ENCODE results near the gene LTC4S. TPM values are rescaled to one million over a fixed set of nuclear protein-coding genes. Genes with fewer than 3 reads are reported as not detected.
"Not testable (repeated sequence)": the region's sequence is repeated elsewhere in the genome, so short reads cannot be mapped to it uniquely, and the experiment has no call there.

The LTC4S gene
- 1 to 10 TPM; 1.3 to 1.4 TPM for total RNA-seq

DNA sequence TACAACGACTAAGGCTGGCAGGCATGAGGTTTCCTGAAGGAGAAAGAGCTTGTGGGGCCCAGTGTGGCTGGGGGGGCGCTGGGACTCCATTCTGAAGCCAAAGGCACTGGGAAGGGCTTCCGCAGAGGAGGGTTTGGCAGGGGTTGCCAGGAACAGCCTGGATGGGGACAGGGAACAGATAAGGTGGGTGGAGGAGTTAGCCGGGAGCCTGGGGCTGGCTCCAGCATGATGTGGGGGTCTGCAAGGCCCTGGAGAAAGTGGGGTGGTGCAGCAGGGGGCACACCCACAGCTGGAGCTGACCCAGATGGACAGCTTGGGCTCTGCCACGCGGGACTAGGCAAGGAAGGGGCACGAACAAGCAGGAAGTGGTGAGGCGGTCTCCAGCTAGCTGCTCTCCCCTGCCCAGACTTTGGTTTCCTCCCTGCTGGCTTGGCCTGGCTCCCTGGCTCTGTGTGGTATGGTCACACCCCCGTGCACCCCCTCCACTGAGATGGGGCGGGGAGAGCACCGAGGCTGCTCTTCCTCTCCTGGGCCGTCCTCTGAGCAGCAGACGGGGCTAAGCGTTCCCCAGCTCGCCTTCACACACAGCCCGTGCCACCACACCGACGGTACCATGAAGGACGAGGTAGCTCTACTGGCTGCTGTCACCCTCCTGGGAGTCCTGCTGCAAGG, at the start of gene LTC4S:
Gene LTC4S (plus strand): TSS at position 519 of the 672 bp plus-strand sequence. CDS start 95 bp downstream, at position 614.
- Mint-ChIP-seq H3K9me3 (no peaks in the 10 kb centered on the region), H3K4me1 (peaks cover 17% of the 10 kb centered on the region), H3K36me3 (ENCODE audit: low read depth) (peaks cover 10% of the 10 kb centered on the region), H3K27me3 (no peaks in the 10 kb centered on the region), H3K4me3 (peak within 1 kb of the TSS; percentile 59), H3K27ac (no peak within 1 kb of the TSS)
- peak; percentile 25 for ATAC-seq (replicated peaks)

DNA sequence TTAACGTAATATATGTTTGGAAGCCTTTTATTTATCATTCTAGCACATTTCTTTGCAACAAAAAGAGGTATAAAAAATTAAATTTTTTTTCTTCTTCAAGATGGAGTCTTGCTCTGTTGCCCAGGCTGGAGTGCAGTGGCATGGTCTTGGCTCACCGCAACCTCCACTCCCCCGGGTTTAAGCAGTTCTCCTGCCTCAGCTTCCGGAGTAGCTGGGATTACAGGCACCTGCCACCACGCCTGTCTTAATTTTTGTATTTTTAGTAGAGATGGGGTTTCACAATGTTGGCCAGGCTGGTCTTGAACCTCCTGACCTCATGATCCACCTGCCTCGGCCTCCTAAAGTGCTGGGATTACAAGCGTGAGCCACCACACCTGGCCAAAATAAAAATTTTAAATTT, 49.7 kb upstream of the LTC4S start:
- H3K27me3 Mint-ChIP-seq; H3K9me3 Mint-ChIP-seq; ATAC-seq (replicated peaks); H3K4me3 Mint-ChIP-seq; H3K27ac Mint-ChIP-seq: not testable (repeated sequence)
- peaks cover 37% of the 10 kb centered on the region for H3K4me1 Mint-ChIP-seq
- H3K36me3 Mint-ChIP-seq (ENCODE audit: low read depth), result peaks cover 56% of the 10 kb centered on the region

- H3K36me3 Mint-ChIP-seq (ENCODE audit: low read depth), result peaks cover 55% of the 10 kb centered on the region
- H3K27me3 Mint-ChIP-seq, result no peaks in the 10 kb centered on the region
- H3K4me3 Mint-ChIP-seq, result no peak overlapping the region
- peak overlapping the region; percentile 7 for H3K27ac Mint-ChIP-seq
- peaks cover 26% of the 10 kb centered on the region for H3K4me1 Mint-ChIP-seq
- no peak for ATAC-seq (replicated peaks)
- H3K9me3 Mint-ChIP-seq, result no peaks in the 10 kb centered on the region
These were observed 46.9 kb upstream of the LTC4S start for GRCh38 chr5:179746872-179747271.

GRCh38 chr5:179747811-179748210, 46.0 kb upstream of the LTC4S start:
- Mint-ChIP-seq H3K9me3 (no peaks in the 10 kb centered on the region), H3K27ac (no peak overlapping the region), H3K36me3 (ENCODE audit: low read depth) (peaks cover 52% of the 10 kb centered on the region), H3K4me1 (peaks cover 26% of the 10 kb centered on the region), H3K4me3 (no peak overlapping the region), H3K27me3 (no peaks in the 10 kb centered on the region)
- ATAC-seq (replicated peaks), result no peak

GRCh38 chr5:179749857-179750508, 43.8 kb upstream of the LTC4S start:
- Mint-ChIP-seq H3K27ac (peak overlapping the region; percentile 48), H3K36me3 (ENCODE audit: low read depth) (peaks cover 63% of the 10 kb centered on the region), H3K4me1 (peaks cover 40% of the 10 kb centered on the region), H3K27me3 (no peaks in the 10 kb centered on the region), H3K9me3 (no peaks in the 10 kb centered on the region), H3K4me3 (no peak overlapping the region)
- ATAC-seq (replicated peaks), result no peak

DNA sequence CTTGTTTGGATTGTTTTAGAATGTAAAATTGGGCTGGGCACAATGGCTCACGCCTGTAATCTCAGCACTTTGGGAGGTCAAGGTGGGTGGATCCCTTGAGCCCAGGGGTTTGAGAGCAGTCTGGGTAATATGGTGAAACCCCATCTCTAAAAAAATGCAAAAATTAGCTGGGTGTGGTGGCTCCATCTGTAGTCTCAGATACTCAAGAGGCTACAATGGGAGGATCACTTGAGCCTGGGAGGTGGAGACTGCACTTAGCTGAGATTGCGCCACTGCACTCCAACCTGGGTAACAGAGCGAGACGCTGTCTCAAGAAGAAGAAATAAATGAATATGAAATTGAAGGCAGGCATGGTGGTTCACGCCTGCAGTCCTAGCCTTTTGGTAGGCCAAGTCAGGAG, 39.8 kb upstream of the LTC4S start:
- Mint-ChIP-seq H3K4me1 (peaks cover 34% of the 10 kb centered on the region), H3K4me3 (no peak overlapping the region), H3K36me3 (ENCODE audit: low read depth) (peaks cover 44% of the 10 kb centered on the region), H3K27me3 (no peaks in the 10 kb centered on the region), H3K9me3 (no peaks in the 10 kb centered on the region), H3K27ac (peak overlapping the region; percentile 55)
- ATAC-seq (replicated peaks), result no peak

GRCh38 chr5:179755022-179755421, 38.8 kb upstream of the LTC4S start:
- no peaks in the 10 kb centered on the region for H3K9me3 Mint-ChIP-seq
- H3K4me3 Mint-ChIP-seq, result peak overlapping the region; percentile 2
- ATAC-seq (replicated peaks), result no peak
- H3K27ac Mint-ChIP-seq, result peak overlapping the region; percentile 55
- no peaks in the 10 kb centered on the region for H3K27me3 Mint-ChIP-seq
- peaks cover 33% of the 10 kb centered on the region for H3K36me3 Mint-ChIP-seq (ENCODE audit: low read depth)
- H3K4me1 Mint-ChIP-seq, result peaks cover 43% of the 10 kb centered on the region

DNA sequence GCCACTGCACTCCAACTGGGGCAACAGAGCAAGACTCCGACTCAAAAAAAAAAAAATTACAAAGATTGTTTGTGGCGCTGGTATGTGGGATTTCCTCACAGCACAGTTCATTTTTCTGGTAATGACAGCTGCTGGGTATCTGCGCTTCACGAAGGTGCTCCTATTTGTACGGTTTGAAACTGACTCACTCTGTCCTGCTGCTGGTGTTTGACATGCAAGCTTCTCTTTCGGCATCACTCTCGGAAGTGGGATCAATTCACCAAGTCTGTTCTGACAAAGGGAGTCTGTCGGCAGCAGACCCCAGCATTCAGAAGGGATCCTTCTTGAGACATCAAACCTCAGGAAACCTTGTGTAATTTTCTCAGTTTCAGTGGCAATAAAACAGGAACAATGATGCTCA, 34.8 kb upstream of the LTC4S start:
- Mint-ChIP-seq H3K4me1 (peaks cover 54% of the 10 kb centered on the region), H3K27me3 (no peaks in the 10 kb centered on the region), H3K4me3 (peak overlapping the region; percentile 68), H3K36me3 (ENCODE audit: low read depth) (peaks cover 13% of the 10 kb centered on the region), H3K9me3 (no peaks in the 10 kb centered on the region), H3K27ac (peak overlapping the region; percentile 78)
- peak; percentile 63 for ATAC-seq (replicated peaks)

DNA sequence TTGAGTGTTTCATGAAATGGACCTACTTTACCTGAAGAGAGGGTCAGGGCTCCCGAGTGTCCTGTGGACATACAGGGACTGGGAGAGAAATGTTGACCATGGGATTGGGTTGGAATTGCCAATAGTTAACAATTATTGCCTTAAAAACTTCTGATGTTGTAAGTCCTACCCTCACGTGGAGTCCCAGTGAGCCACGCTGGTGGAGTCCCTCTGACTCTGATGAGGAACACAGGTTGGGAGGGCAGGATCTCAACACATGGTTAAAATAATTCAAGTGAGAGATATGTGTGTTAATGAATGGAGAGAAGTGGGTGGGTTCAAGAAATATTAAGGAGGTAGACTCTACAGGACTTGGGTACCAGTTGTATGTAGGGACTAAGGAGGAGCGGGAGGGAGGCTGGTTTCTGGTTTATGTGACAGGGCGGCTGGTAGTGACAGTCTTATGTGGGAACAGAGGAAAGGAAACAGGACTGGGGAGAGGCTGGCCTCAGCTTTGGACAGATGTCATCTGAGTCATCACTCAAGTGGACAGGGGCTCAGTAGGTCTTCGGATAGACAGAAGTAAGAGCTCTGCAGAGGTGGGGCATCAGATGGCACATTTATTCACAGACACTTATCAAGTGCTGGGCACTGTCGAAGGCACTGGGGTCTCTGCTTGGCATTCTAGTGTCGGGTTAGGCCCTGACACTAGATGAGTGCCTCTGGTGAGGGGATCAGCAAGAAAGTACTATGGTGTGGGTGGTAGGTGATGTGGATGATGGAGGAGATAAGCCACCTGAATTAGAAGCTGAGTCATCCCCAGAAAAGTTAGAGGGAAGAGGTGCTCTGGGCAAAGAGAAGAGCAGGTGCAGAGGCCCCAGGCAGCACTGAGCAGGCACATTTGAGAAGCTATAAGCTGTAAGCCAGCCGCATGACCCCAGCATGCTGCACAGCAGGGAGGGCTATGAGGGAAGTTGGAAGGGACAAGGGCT, 33.9 kb upstream of the LTC4S start:
- Mint-ChIP-seq H3K4me1 (peaks cover 46% of the 10 kb centered on the region), H3K27me3 (no peaks in the 10 kb centered on the region), H3K27ac (peak overlapping the region; percentile 78), H3K9me3 (no peaks in the 10 kb centered on the region), H3K36me3 (ENCODE audit: low read depth) (peaks cover 15% of the 10 kb centered on the region), H3K4me3 (peak overlapping the region; percentile 68)
- peak; percentile 79 for ATAC-seq (replicated peaks)

- ATAC-seq (replicated peaks), result peak; percentile 13
- no peaks in the 10 kb centered on the region for H3K9me3 Mint-ChIP-seq
- no peak overlapping the region for H3K4me3 Mint-ChIP-seq
- peaks cover 30% of the 10 kb centered on the region for H3K36me3 Mint-ChIP-seq (ENCODE audit: low read depth)
- H3K4me1 Mint-ChIP-seq, result peaks cover 38% of the 10 kb centered on the region
- peak overlapping the region; percentile 23 for H3K27ac Mint-ChIP-seq
- H3K27me3 Mint-ChIP-seq, result no peaks in the 10 kb centered on the region
These were observed 31.6 kb upstream of the LTC4S start for GRCh38 chr5:179762079-179762780.

GRCh38 chr5:179762781-179763176, 31.0 kb upstream of the LTC4S start:
- H3K4me1 Mint-ChIP-seq, result peaks cover 38% of the 10 kb centered on the region
- no peaks in the 10 kb centered on the region for H3K27me3 Mint-ChIP-seq
- ATAC-seq (replicated peaks), result no peak
- H3K27ac Mint-ChIP-seq, result peak overlapping the region; percentile 23
- H3K4me3 Mint-ChIP-seq, result no peak overlapping the region
- peaks cover 35% of the 10 kb centered on the region for H3K36me3 Mint-ChIP-seq (ENCODE audit: low read depth)
- H3K9me3 Mint-ChIP-seq, result no peaks in the 10 kb centered on the region

GRCh38 chr5:179763215-179763945, 30.4 kb upstream of the LTC4S start:
- no peaks in the 10 kb centered on the region for H3K27me3 Mint-ChIP-seq
- peaks cover 38% of the 10 kb centered on the region for H3K4me1 Mint-ChIP-seq
- no peak overlapping the region for H3K27ac Mint-ChIP-seq
- ATAC-seq (replicated peaks), result peak; percentile 23
- H3K9me3 Mint-ChIP-seq, result no peaks in the 10 kb centered on the region
- peaks cover 41% of the 10 kb centered on the region for H3K36me3 Mint-ChIP-seq (ENCODE audit: low read depth)
- H3K4me3 Mint-ChIP-seq, result no peak overlapping the region

DNA sequence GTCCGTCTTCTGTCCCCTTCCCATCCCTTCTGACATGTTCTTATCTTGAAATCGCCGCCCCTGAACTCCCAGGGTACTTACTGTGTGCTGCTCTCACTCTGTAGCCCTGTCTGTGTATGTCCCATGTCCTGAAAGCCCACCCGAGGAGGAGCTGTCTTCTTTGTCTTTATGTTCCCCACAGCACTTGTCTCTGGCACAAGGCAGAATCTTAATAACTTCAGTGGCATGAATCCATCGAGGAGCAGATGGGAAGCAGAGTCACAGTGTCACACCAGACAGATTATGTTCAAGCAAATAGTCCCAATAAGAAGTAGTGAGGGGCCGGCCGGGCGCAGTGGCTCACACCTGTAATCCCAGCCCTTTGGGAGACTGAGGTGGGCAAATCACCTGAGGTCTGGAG, 29.7 kb upstream of the LTC4S start:
- peaks cover 48% of the 10 kb centered on the region for H3K36me3 Mint-ChIP-seq (ENCODE audit: low read depth)
- H3K4me1 Mint-ChIP-seq, result peaks cover 36% of the 10 kb centered on the region
- no peak for ATAC-seq (replicated peaks)

More for the DNA sequence above, 29.7 kb upstream of the LTC4S start:
- Mint-ChIP-seq H3K9me3 (no peaks in the 10 kb centered on the region), H3K27me3 (no peaks in the 10 kb centered on the region), H3K27ac (no peak overlapping the region), H3K4me3 (no peak overlapping the region)

Data from activated T-helper 17 cell treated with anti-CD3 and anti-CD28 coated beads, Interleukin-2, amount 50 U/mL, for 72 hours (primary cell).